ENCODE results near the gene IQSEC1. TPM values are rescaled to one million over a fixed set of nuclear protein-coding genes. Genes with fewer than 3 reads are reported as not detected.

Gene IQSEC1
- total and polyA plus RNA-seq, 2 of the 8 experiments (the other 6 are each of a cell fraction or from before 2014, with no cell fraction given), result 6.8 to 28.8 TPM

GRCh38 chr3:13105181-13105895 is 32.1 kb upstream of the IQSEC1 start:
- no peaks in the 10 kb centered on the region for H3K79me2 ChIP-seq (ENCODE audit: control insufficient read depth in 1 of 2, insufficient read depth in 2 of 2, low read length in 2 of 2)
- TF ChIP-seq RBBP5 (IDR thresholded peaks at IDR 0.05; ENCODE audit: borderline replicate concordance, low read depth, low read length) (no peak), ATF3 (IDR thresholded peaks at IDR 0.05; ENCODE audit: insufficient read depth, low read depth, low read length) (0 out of 2 replicates have a peak, but pooled peaks have one; percentile 3)
- H3K36me3 ChIP-seq (ENCODE audit: control insufficient read depth in 2 of 4, insufficient read depth in 4 of 4, low read length in 3 of 4), result no peaks in the 10 kb centered on the region
- H2BK12ac ChIP-seq (ENCODE audit: low read depth, low read length), result no peak overlapping the region
- no peak overlapping the region for H2BK120ac ChIP-seq (replicated peaks; ENCODE audit: low read depth, low read length)
- ChIA-PET POLR2A (ENCODE audit: partially characterized antibody) (no interaction called here), CTCF (ENCODE audit: partially characterized antibody) (interaction anchor here (0.9 to 7.4 kb wide), 17 partner anchors 8 to 356 kb away, joined by 3 to 56 read pairs (median 4); no protein-coding TSS in a partner anchor)
- H3K27me3 ChIP-seq (replicated peaks in 1 of 4; ENCODE audit: control insufficient read depth in 3 of 4, extremely low read depth in 1 of 4, insufficient read depth in 3 of 4, low read length in 3 of 4), result no peaks in the 10 kb centered on the region
- no peak overlapping the region for H3K4me3 ChIP-seq (ENCODE audit: extremely low read depth in 1 of 4, insufficient read depth in 2 of 4, low read depth in 3 of 4, low read length in 4 of 4)
- H2BK15ac ChIP-seq (ENCODE audit: low read length), result no peak overlapping the region
- no peak overlapping the region for H3K9ac ChIP-seq (replicated peaks in 1 of 4; ENCODE audit: extremely low read depth in 1 of 4, low read depth in 3 of 4, low read length in 3 of 4)
- H3K14ac ChIP-seq (ENCODE audit: insufficient read length), result no peak overlapping the region
- no peak overlapping the region for H4K8ac ChIP-seq (ENCODE audit: extremely low read depth, insufficient read depth, low read length)
- H3K9me3 ChIP-seq (ENCODE audit: insufficient read depth in 2 of 2, low read depth in 1 of 2, low read length in 1 of 2), result no peaks in the 10 kb centered on the region
- DNase-seq (ENCODE audit: low read depth in 1 of 2, low spot score in 2 of 2) (no peak), FAIRE-seq (no peak)
- no peak overlapping the region for H4K5ac ChIP-seq (ENCODE audit: insufficient read length, low read depth, low read length)
- H3K4me2 ChIP-seq (ENCODE audit: insufficient read depth in 1 of 2, low read depth in 2 of 2, low read length in 2 of 2), result no peak overlapping the region
- no peaks in the 10 kb centered on the region for H3K23me2 ChIP-seq (ENCODE audit: low read depth, low read length)
- no peak overlapping the region for H3K27ac ChIP-seq (ENCODE audit: low read depth, low read length)
- H3K4ac ChIP-seq (replicated peaks; ENCODE audit: insufficient read length, low read depth, low read length), result no peak overlapping the region
- no peak overlapping the region for H3K23ac ChIP-seq (ENCODE audit: insufficient read length)
- no peak overlapping the region for H4K91ac ChIP-seq (replicated peaks; ENCODE audit: insufficient read length, low read length)
- no peak overlapping the region for H3K18ac ChIP-seq (ENCODE audit: extremely low read depth, low read length)
- WGBS, 2 experiments (ENCODE audit: extremely low coverage in 1 of 2, insufficient coverage in 1 of 2, insufficient read length in 1 of 2, insufficient replicate concordance in 2 of 2, low coverage in 1 of 2, low lambda C conversion rate in 2 of 2, missing lambda C conversion rate in 1 of 2), result 78% methylated on average over 8 of the region's 8 CpGs; no CpG with 5 or more reads in 1 of the 2 experiments
- H2BK5ac ChIP-seq (ENCODE audit: low read depth, low read length), result no peak overlapping the region
- H3K56ac ChIP-seq (replicated peaks; ENCODE audit: insufficient read length, low read depth, low read length), result no peak overlapping the region
- no peak overlapping the region for H2AK5ac ChIP-seq (ENCODE audit: low read depth, low read length)
- H3K79me1 ChIP-seq (ENCODE audit: low read depth, low read length), result no peaks in the 10 kb centered on the region
- no peak overlapping the region for H2AFZ ChIP-seq (ENCODE audit: low read length)
- no peak overlapping the region for H2BK20ac ChIP-seq (ENCODE audit: low read length)
- no peaks in the 10 kb centered on the region; a peak in 1 of 7 replicates for H3K4me1 ChIP-seq (replicated peaks in 1 of 4; ENCODE audit: control insufficient read depth in 3 of 4, insufficient read depth in 4 of 4, low read length in 3 of 4)
- H4K20me1 ChIP-seq (replicated peaks in 1 of 2; ENCODE audit: control insufficient read depth in 1 of 2, insufficient read depth in 2 of 2, low read length in 2 of 2), result no peaks in the 10 kb centered on the region
